Endothelial cell of umbilical vein (primary cell): ENCODE results near the gene TGM3. TPM values are rescaled to one million over a fixed set of nuclear protein-coding genes. Genes with fewer than 3 reads are reported as not detected.

Experiments
- BruUV-seq: library from RNA; stranded (reverse); fragments of 400-500 nt; replicated peaks from 2 replicates; lab custom pipeline; 2021; lab: Mats Ljungman, UMichigan
- CTCF ChIA-PET: fragments of 300-600, 350-600 bp; sonication (Branson Sonifier 250); formaldehyde crosslinking; loops from one replicate; lab custom pipeline; 2021; ENCODE audit warnings: antibody characterized with exemption, inconsistent platforms; lab: Charles Lee
- POLR2A ChIA-PET: fragments of 300-600, 350-600 bp; sonication (Branson Sonifier 250); formaldehyde crosslinking; loops from one replicate; lab custom pipeline; 2021; ENCODE audit warnings: antibody characterized with exemption, inconsistent platforms; lab: Charles Lee
- DNase-seq: peaks from one replicate; pipeline ENCODE4 v3.0.0-alpha.2; 2011; ENCODE audit warnings: low read depth, low spot score
- FAIRE-seq: peaks from 2 replicates; lab custom pipeline; 2011; peaks lifted over from hg19 to GRCh38; lab: Jason Lieb, UNC
- H2AFZ ChIP-seq: 2 replicates; pipeline ENCODE4 v1.6.0; 2012; ENCODE audit warnings: low read depth, low read length, control low read depth, inconsistent platforms
- H3K27ac ChIP-seq: 2 replicates; pipeline ENCODE4 v1.5.1; 2011; ENCODE audit warnings: low read depth, mild to moderate bottlenecking, control low read depth, low read length, moderate library complexity; ENCODE audit not compliant: insufficient read depth
- H3K27me3 ChIP-seq, 2 experiments: 2 replicates each; pipeline versions ENCODE4 v1.6.0 to v1.6.1; 2011; ENCODE audit warnings: low read length in 2 of 2, mixed read lengths in 1 of 2; ENCODE audit not compliant: control insufficient read depth in 2 of 2, insufficient read depth in 2 of 2
- H3K36me3 ChIP-seq, 2 experiments: 2 replicates in 1 of 2; 3 replicates in 1 of 2; pipeline ENCODE4 v1.5.1; 2011; ENCODE audit warnings: low read length in 2 of 2, mild to moderate bottlenecking in 1 of 2, moderate library complexity in 1 of 2; ENCODE audit not compliant: control insufficient read depth in 2 of 2, insufficient read depth in 2 of 2; ENCODE audit errors: extremely low read depth in 1 of 2
- H3K4me1 ChIP-seq: 3 replicates; pipeline ENCODE4 v1.5.1; 2011; ENCODE audit warnings: mild to moderate bottlenecking, low read length; ENCODE audit not compliant: control insufficient read depth, insufficient read depth; ENCODE audit errors: extremely low read depth
- H3K4me2 ChIP-seq: 2 replicates; pipeline ENCODE4 v1.6.1; 2011; ENCODE audit warnings: low read length, control low read depth, mixed read lengths; ENCODE audit not compliant: insufficient read depth
- H3K4me3 ChIP-seq, 3 experiments: fragments of 200-600 bp in 1 of 3; sonication (generic), shearing (Covaris generic) in 1 of 3; replicated peaks in 1 of 3; 2 replicates each; pipeline ENCODE4 v1.5.1; 2011 to 2016; ENCODE audit warnings: control low read depth in 3 of 3, low read length in 3 of 3, mild to moderate bottlenecking in 2 of 3, inconsistent platforms in 1 of 3, low read depth in 1 of 3, moderate library complexity in 1 of 3; ENCODE audit not compliant: insufficient read depth in 1 of 3
- H3K79me2 ChIP-seq: 2 replicates; pipeline ENCODE4 v1.6.0; 2012; ENCODE audit warnings: low read length, inconsistent platforms; ENCODE audit not compliant: control insufficient read depth, insufficient read depth
- H3K9ac ChIP-seq: replicated peaks from 2 replicates; pipeline ENCODE3; 2011; ENCODE audit warnings: low read length, control low read depth; ENCODE audit not compliant: insufficient read depth; ENCODE audit errors: extremely low read depth
- H3K9me1 ChIP-seq: replicated peaks from 3 replicates; pipeline ENCODE4 v1.6.0; 2011; ENCODE audit warnings: mild to moderate bottlenecking, low read length; ENCODE audit not compliant: control insufficient read depth, insufficient read depth; ENCODE audit errors: extremely low read depth
- H3K9me3 ChIP-seq: replicated peaks from 2 replicates; pipeline ENCODE4 v1.5.1; 2012; ENCODE audit warnings: low read length, inconsistent platforms; ENCODE audit not compliant: control insufficient read depth, insufficient read depth
- H4K20me1 ChIP-seq: replicated peaks from 2 replicates; pipeline ENCODE3; 2011; ENCODE audit warnings: mild to moderate bottlenecking, low read length; ENCODE audit not compliant: control insufficient read depth, insufficient read depth; ENCODE audit errors: extremely low read depth
- EZH2 ChIP-seq: IDR thresholded peaks from 2 replicates; pipeline ENCODE4 v1.6.1; 2012; ENCODE audit warnings: borderline replicate concordance, low read depth, mild to moderate bottlenecking, moderate library complexity, low read length, inconsistent platforms; ENCODE audit not compliant: severe bottlenecking
- FOS ChIP-seq: IDR thresholded peaks from 2 replicates; pipeline ENCODE4 v1.6.1; 2011; ENCODE audit warnings: mild to moderate bottlenecking, low read length, moderate library complexity, borderline replicate concordance; ENCODE audit not compliant: insufficient read depth
- GATA2 ChIP-seq: IDR thresholded peaks from 2 replicates; pipeline ENCODE4 v1.7.0; 2011; ENCODE audit warnings: low read depth, mild to moderate bottlenecking, moderate library complexity, mixed read lengths, low read length; ENCODE audit not compliant: insufficient read length, insufficient read depth
- JUN ChIP-seq: IDR thresholded peaks from 2 replicates; pipeline ENCODE4 v1.6.1; 2011; ENCODE audit warnings: borderline replicate concordance, low read depth; ENCODE audit not compliant: insufficient read length, insufficient read depth
- MYC ChIP-seq: IDR thresholded peaks from one replicate; pipeline ENCODE4 v1.6.1; 2011; ENCODE audit warnings: mild to moderate bottlenecking, low read depth, low read length
- POLR2A ChIP-seq: IDR thresholded peaks from 2 replicates; pipeline ENCODE4 v1.6.1; 2012; ENCODE audit warnings: low read depth, mild to moderate bottlenecking, control low read depth, low read length
- POLR2AphosphoS5 ChIP-seq: IDR thresholded peaks from 2 replicates; pipeline ENCODE4 v1.6.1; 2012; ENCODE audit warnings: low read depth, mild to moderate bottlenecking, control low read depth, low read length, moderate library complexity; ENCODE audit not compliant: insufficient read depth
- dilution Hi-C: fragments of 300-500 bp; cut with MboI; formaldehyde crosslinking; loops from one replicate; pipeline ENCODE4 v1.15.0; 2019; ENCODE audit warnings: low sequenced_read_pairs; ENCODE audit not compliant: extremely low pct_ligation_motif_present
- intact Hi-C: fragments of 100-400 bp; cut with micrococcal nuclease; formaldehyde crosslinking; loops from one replicate; pipeline ENCODE4 v1.10.0; 2022
- polyA plus RNA-seq, 4 experiments: library from polyadenylated mRNA; depleted of rRNA in 3 of 4; stranded (reverse) in 3 of 4; unstranded in 1 of 4; fragments of >200 nt; gene quantifications; 2 replicates each; pipeline versions ENCODE4 v1.2.1 to v1.2.3, GENCODE V29; 2011 to 2012; ENCODE audit warnings: missing spikeins in 1 of 4
- total RNA-seq: library from RNA; stranded (reverse); gene quantifications from 2 replicates; pipeline ENCODE4 v1.2.3, GENCODE V29; 2021
- TF ChIP-seq, protein P1 (sequence below): IDR thresholded peaks from 2 replicates; pipeline ENCODE4 v1.6.1; 2011; ENCODE audit not compliant: insufficient read depth, insufficient read length
- TF ChIP-seq, protein P2 (sequence below), 2 donors: IDR thresholded peaks; 1 replicate in 1 of 2; 2 replicates in 1 of 2; pipeline ENCODE4 v1.5.1; 2011; ENCODE audit warnings: low read length in 2 of 2, mild to moderate bottlenecking in 2 of 2, moderate library complexity in 2 of 2, control low read depth in 1 of 2, inconsistent platforms in 1 of 2, low read depth in 1 of 2; ENCODE audit not compliant: insufficient read depth in 1 of 2; ENCODE audit errors: extremely low read depth in 1 of 2

The TGM3 gene
- total and polyA plus RNA-seq, 2 donors (not counting 3 experiments of a cell fraction or from before 2014, with no cell fraction given), result not detected

DNA sequence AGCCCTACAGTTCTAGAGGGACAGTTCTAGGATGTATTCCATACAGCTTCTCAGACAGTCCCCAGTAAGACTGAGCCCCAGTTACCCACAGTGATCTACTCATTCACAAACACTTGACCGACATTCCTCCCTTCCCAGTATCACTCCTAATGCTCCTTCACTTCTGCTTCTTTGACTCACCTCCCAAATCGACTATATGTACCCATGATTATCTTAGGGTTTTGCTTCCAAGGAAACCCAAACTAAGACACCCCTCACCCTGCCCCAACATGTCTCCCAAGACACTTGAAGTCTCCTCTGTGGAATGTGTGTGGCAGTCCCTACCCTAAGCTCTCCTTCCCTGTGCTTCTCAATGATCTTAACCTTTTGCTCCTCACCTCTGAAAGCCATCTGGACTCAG lies 61.3 kb downstream of the TGM3 start:
- intact Hi-C loops (no loop called here), dilution Hi-C loops (no loop called here)
- no peak for FAIRE-seq

More for the DNA sequence above, 61.3 kb downstream of the TGM3 start:
- DNase-seq, result no peak
- Histone ChIP-seq H2AFZ (no peak overlapping the region), H3K27ac (no peak overlapping the region), H3K27me3 (peaks cover 9 to 27% of the 10 kb centered on the region in 2 experiments), H3K79me2 (no peaks in the 10 kb centered on the region), H3K4me2 (no peak overlapping the region), H3K9me1 (no peaks in the 10 kb centered on the region), H3K9me3 (no peaks in the 10 kb centered on the region), H3K4me3 (no peak overlapping the region), H3K9ac (no peak overlapping the region), H4K20me1 (no peaks in the 10 kb centered on the region), H3K36me3 (no peaks in the 10 kb centered on the region), H3K4me1 (peaks cover 1% of the 10 kb centered on the region)
- ChIA-PET POLR2A (no interaction called here), CTCF (interaction anchor here (0.6 to 1.2 kb wide), 3 partner anchors 30 to 290 kb away, joined by 3 read pairs; no protein-coding TSS in a partner anchor)
- no TSS peak for BruUV-seq
- TF ChIP-seq POLR2A (no peak), POLR2AphosphoS5 (no peak), JUN (no peak), EZH2 (no peak), MYC (no peak), GATA2 (no peak), FOS (no peak)
- TF ChIP-seq, protein P1, sequence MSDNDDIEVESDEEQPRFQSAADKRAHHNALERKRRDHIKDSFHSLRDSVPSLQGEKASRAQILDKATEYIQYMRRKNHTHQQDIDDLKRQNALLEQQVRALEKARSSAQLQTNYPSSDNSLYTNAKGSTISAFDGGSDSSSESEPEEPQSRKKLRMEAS, result no peak
- TF ChIP-seq, protein P2, sequence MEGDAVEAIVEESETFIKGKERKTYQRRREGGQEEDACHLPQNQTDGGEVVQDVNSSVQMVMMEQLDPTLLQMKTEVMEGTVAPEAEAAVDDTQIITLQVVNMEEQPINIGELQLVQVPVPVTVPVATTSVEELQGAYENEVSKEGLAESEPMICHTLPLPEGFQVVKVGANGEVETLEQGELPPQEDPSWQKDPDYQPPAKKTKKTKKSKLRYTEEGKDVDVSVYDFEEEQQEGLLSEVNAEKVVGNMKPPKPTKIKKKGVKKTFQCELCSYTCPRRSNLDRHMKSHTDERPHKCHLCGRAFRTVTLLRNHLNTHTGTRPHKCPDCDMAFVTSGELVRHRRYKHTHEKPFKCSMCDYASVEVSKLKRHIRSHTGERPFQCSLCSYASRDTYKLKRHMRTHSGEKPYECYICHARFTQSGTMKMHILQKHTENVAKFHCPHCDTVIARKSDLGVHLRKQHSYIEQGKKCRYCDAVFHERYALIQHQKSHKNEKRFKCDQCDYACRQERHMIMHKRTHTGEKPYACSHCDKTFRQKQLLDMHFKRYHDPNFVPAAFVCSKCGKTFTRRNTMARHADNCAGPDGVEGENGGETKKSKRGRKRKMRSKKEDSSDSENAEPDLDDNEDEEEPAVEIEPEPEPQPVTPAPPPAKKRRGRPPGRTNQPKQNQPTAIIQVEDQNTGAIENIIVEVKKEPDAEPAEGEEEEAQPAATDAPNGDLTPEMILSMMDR (IDR thresholded peaks at IDR 0.05; ENCODE audit: extremely low read depth in 1 of 2, insufficient read depth in 1 of 2, low read depth in 1 of 2, low read length in 2 of 2), result no peak
